GM18507 (cell line): ENCODE data around the gene URB1.
"Not testable (repeated sequence)": the region's sequence is repeated elsewhere in the genome, so short reads cannot be mapped to it uniquely, and the experiment has no call there.

Experiments
- DNase-seq: peaks from one replicate; pipeline ENCODE4 v3.0.0; 2011; ENCODE audit warnings: low read depth; ENCODE audit not compliant: insufficient read length; ENCODE audit errors: extremely low spot score
- FAIRE-seq: peaks from 2 replicates; lab custom pipeline; 2011; peaks lifted over from hg19 to GRCh38; lab: Jason Lieb, UNC

The URB1 gene

DNA sequence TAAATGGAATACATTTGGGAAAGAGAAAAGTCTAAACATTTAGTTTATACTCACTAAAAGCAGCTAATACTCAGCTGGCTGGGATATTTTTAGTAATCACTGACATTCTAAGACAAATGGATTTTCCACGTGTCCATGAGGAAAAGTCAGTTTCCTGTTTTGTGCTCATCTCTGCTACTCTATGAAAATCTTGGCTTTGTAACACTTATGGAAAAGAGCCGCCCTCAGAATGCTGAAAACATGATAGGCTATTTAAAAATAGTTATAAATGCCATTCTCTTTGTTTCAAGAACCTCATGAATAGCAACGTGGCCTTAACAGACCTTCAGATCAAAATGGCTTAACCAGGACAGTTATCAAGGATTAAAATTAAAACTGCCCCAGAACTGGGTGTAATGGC is 64.2 kb downstream of the URB1 start:
- DNase-seq: no peak
- no peak for FAIRE-seq

DNA sequence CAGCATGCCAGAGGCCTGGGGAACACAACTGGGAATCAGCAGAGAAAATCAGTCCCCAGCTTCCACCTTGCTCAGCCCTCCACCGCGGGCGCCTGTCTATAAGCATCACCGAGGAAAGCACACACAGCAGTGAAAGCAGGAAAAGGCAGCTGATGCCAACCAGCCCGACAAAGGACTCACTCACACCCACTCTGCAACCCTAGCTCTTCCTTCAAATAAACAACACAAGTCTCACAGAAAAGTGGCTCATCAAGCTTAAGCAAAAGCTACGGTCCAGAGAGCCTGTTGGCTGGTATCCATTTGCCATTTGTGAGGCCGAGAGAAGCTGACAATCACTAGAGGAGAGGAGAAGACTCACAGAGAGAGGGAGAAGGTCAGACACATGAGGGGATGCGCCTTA is 67.1 kb downstream of the URB1 start:
- FAIRE-seq (no peak), DNase-seq (no peak)

DNA sequence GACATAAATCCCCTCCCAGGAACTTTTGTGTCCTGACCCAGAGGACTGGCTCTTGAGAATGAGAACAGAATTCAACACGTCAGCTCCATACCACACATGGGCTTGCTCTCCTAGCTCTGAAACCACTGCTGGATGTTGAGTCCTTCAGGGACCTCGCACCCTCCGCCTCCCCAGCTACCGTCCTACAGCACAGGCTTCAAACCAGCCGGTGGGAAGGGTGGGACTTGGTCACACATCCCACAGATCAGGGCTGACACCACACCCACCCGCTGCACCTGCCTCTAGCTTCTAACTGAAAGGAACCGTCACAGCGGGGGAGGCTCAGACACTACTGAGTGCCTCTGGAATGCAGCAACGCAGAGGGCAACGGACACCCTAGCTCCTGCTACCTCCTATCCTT is 70.1 kb downstream of the URB1 start:
- no peak for FAIRE-seq

DNA sequence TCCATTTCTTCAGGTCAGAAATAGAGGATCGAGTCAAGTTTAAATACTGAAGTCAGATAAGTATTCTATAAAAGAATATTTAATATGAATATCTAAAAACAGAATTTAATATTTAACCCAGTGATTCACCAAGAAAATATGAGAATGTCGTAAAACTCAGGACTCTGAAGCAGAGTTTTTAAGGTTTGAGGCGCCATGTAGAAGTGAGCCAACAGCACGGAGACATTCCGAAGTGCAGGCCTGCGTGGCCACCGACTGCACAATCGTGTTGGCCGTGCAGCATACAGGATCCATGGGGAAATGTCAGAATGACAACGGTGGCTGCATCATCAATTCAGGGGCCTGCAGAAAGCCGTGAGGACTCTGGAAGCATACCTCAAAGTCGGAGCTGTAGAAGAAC is 70.7 kb downstream of the URB1 start:
- FAIRE-seq (no peak), DNase-seq (no peak)

More for the DNA sequence above, 70.1 kb downstream of the URB1 start:
- DNase-seq: no peak

DNA sequence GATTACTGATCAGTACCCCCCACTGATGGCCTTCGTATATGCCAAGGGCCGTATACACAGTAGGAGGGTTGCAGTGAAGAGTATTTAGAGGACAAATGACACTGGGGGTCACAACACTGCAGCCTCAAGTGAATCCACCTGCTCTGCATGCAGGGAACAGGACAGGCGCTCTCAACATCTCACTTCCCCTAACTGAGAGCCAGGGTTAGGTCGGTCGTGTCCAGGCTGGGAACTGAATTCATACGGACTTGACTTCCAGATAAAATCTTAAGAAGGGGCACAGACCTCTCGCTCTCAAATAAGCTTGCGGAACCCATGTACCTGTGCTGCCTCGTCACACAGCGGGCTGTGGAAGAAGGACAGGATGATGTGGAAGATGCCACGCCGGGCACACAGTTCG is 71.3 kb downstream of the URB1 start:
- FAIRE-seq: no peak

DNA sequence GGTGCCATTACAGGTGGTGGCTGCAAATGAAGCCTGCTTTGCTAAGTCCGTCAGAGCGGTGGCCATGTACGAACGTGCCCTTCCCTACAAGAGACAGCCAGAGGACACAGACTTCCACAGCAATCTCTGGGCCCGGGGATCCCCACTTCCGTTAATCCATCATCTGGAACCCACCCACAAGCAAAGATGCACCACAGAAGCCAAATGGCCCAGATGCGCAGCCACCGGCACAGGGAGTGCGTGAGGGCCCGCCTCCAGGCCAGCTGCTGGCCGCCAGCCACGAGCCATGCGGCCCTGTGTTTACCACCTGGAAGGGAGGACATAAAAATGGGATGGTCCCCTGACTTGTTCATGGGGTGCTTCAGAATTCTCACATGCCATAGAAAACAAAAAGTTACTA is 72.1 kb downstream of the URB1 start:
- DNase-seq: no peak
- no peak for FAIRE-seq

More for the DNA sequence above, 71.3 kb downstream of the URB1 start:
- no peak for DNase-seq

DNA sequence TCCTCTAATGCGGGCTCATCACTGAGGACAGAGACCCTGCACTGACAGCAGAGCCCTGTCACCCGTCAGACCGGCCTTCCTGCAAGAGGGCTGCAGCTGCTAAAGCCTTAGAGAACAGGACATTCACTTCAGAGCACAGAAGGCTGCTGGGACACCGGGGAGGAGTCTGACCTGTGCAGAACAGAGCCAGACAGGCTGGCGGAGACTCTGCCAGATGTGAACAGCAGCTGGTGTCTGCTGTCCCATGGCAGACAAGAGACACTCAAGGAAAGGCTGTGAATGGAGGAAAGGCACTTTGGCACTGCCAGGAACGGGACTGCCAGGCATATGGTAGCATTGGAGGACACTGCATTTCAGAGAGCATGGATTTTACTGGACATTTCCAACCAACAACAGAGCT is 72.8 kb downstream of the URB1 start:
- DNase-seq (no peak), FAIRE-seq (no peak)

DNA sequence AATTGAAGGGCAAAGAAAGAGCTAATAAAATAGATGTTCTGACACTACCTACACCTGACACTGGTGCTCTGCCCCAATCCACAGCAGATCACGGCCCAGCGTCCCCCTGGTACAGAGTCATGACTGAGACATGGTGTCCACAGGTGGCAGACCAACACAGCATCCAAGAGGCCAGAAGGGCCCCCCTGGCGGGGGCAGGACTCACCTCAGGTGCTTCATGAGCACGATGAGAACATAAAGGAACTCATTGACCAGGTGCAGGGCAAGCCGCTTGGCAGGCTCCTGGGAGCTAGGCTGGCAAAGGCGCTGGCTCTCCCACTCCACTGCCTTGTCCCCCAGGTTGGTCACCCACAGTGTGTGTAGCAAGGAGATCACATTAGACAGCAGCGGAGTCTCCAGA is 73.8 kb downstream of the URB1 start:
- no peak for DNase-seq
- FAIRE-seq: no peak

DNA sequence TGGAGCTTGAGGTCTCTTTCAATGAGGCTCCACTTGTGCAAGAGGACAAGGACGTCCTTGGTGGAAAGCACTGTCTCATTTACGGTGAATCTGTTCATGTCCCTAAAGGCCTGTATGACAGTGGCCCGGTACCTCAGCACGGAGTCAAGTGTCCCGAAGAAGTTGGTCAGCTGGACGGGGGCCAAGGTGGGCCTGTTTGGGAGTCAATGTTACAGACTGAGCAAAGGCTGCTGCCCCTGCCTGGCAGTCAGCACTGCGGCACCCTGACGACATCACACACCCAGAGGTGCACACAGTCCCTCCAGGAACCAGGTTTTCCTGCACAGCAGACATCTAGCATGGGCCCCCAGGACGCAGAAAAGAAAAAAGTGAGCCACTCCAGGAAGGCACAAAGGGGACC is 75.1 kb downstream of the URB1 start:
- DNase-seq (no peak), FAIRE-seq (no peak)

DNA sequence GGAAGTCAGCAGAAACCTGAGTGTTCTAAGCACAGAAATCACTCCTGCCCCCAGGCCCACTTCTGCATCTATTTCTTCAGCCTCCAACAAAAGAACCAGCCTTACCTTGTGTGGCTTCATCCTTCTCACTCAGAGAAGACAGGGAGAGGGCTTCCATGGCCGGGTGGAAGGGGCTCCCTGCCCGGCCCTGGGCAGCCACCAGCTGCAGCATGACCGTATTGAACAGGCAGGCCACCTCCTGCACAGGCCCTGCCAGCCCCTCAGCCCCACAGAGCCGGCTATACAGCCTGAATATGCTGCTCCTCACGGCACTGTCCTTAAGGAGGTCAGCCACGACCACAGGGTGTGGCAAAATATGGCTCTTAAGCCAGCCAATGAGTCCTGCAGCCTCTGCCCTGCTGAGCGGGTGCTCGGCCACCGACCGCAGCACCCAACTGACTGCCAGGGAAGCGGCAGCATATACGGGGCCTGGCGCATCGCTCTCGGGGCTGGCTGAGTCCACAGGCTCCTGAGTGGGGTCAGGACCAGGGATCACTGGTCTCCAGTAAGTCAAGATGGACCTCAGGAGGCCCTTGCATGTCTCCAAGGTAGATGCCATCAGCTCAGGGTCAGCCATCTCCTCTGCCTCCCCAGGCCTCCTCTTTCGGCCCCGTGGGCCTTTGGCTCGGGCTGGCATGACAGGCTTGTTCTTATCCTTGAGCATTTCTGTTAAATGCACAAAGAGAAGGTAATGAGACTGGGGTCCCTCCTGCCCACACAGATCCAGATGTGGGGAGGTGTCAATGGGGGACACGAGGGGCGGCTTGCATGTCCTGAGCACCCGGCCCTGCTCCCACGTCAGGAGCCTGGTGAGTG is 76.2 kb downstream of the URB1 start:
- FAIRE-seq (no peak), DNase-seq (no peak)

DNA sequence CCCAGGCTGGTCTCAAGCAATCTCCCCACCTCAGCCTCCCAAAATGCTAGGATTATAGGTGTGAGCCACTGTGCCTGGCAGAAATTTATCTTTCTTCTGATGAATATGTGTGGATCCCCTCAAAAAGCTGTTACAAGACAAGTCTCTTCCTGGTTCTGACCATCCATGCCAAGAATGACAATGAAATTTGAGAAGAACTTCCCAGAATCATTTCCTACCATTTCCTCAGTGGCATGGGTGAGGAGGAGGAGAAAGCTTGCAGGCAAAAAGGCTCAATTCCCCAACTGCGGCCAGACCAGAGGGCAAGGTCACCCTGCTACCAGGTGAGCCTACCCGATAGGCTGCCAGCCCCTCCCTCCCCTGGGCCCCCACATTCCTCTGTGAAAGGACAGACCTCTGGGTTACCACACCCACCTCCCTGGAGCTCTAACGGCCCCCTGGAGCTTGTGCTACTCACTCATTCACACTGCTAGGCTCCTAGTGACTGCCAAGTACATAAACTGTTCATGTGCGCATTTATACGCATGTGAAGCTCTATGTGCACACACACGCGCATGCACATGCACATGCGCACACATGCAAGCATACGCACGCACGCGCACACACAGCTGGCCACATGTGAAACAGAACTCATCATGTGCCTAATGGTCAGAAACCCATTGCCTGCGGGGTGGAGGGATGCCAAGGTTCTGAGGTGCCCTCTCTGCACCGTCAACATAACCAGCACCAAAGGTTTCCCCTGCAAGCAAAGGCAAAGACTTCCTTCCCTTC is 77.1 kb downstream of the URB1 start:
- DNase-seq (no peak), FAIRE-seq (no peak)

DNA sequence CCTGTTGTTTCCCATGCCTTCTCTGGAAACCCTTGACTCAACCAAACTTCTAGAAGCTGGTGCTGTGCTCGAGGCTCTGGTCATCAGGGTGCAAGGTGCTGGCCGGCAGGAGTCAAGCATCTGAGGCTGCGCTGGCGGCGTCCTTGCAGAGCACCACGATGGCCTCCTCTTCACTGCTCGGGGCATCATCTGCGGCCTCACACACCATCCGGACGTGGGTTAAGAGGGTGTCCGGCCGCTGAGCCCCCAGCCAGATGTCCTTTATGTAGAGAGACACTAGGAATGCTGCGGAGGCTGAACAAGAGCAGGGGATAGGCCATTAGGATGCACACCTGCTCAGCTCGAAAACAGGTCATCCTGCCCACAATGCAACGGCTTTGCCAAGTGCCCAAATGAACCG is 78.0 kb downstream of the URB1 start:
- FAIRE-seq: no peak
- DNase-seq: no peak

DNA sequence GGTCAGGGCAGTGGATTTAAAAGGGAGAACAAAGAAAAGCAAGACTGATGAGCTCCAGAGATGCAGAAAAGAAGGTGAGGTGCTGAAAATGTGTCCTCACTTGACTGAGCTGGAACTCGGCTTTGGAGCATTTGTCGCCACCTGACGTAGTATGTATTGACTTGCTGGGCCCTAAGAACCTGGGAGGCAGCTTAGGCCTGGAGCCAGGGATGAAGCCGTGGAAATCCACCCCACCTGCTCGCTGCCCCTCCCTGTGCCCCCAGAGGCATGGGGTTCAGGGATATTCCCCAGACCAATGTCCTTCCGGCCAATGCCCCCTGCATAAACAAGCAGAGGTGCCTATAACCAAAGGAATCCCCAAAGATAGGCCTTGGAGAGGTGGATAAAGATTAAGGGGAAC is 79.8 kb downstream of the URB1 start:
- FAIRE-seq (no peak), DNase-seq (no peak)

DNA sequence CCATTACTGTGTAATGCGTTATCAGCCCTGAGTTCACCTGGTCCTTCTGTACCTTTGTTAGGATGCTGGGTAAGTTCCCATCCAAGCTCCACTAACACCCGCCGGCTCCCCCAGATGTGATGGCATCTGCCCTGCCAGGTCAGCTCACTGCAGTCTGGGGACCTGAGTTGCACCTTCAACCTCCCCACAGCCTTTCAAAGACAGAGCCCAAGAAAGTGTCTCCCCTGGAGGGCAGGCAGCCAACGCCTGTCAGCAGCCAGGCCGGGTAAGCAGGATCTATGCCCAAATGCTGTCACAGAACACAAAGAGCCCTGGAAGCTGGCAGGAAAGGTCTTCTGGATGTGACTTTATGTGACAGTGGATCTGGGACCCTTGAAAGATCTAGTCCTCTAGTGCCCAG is 80.5 kb downstream of the URB1 start:
- DNase-seq (no peak), FAIRE-seq (no peak)

DNA sequence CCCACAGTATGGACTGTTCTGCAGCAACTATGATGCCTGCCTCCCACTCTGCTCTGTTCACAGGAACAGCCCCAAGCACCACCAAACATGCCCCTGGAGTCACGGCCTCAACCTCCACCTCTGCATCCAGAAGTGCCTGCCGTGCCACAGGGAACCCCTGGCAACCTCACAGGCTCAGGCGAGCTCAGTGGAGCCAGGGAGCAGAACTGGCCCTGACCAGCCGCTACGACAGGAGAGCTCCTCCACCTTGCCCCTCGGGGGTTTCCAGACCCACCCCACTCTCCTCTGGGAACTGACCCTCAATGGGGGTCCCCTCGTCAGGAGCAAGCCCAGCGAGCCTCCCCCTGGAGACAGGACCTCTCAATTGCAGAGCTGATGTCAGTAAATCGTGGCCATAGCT is 81.2 kb downstream of the URB1 start:
- FAIRE-seq: no peak

DNA sequence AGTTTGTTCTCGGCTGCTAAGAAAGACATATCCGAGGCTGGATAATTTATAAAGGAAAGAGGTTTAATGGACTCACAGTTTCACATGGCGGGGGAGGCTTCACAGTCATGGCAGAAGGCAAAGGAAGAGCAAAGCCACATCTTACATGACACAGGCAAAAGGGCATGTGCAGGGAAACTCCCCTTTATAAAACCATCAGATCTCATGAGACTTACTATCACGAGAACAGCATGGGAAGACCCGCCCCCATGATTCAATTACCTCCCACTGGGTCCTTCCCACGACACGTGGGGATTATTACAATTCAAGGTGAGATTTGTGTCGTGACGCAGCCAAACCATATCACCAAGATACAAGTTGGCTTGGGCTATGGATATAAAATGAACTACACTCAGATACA is 81.8 kb downstream of the URB1 start:
- DNase-seq, FAIRE-seq: not testable (repeated sequence)

More for the DNA sequence above, 81.2 kb downstream of the URB1 start:
- DNase-seq: no peak

DNA sequence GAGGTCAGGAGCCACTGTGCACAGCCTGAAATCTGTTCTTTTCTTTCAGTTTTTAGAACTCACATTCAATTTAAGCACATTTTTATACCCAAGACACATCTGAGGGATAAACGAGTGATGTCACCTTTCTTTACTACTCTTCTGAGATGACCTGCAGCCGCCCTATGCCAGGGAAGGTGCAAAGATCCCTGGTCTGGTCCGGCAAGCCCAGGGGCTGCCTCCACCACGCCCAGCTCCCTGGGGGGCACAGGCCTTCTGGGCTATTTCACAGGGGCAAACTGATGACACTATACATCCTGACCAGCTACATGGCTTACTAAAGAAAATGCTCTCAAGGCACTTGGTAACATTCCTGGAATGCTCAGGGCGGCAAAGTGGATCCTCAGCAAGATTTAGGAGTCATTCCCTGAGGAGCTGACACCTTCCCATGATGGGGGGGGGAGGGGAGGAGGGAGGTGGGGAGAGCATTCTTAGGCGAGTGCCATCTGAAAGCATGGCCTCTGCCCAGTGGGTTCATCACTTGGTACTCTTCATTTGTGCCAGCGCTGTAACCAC is 82.8 kb downstream of the URB1 start:
- FAIRE-seq: no peak
- DNase-seq: no peak

DNA sequence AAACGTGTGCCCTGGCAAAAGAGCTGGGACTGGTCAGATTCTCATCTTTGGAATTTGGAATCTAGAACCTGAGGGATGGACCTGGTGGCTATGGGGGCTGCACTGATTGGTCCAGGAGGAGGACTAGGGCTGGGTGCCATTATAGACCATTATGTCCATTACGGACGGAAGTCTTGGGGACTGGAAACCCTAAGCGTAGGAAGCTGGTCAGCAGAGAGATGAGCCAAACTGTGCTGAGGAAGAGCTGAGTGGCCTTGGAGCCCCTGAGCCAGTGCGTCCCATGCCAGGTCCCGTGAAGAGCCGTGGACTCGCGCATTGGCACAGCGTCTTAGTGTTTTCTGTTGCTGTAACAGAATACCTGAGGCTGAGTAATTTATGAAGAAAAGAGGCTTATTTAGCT is 84.1 kb downstream of the URB1 start:
- DNase-seq: no peak
- no peak for FAIRE-seq

DNA sequence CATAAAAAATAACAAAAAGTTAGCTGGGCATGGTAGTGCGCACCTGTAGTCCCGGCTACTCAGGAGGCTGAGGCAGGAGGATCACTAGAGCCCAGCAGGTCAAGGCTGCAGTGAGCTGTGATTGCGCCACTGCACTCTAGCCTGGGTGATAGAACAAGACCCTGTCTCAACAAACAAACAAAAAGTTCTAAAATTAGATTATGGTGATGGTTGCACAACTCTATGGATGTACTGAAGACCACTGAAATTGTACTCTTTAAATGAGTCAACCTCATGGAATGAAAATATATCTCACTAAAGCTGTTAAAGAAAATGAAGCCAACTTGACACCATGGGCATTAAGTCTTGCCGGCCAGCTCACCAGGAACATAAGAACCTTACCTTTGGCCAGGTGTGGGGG is 85.1 kb downstream of the URB1 start:
- FAIRE-seq: no peak

DNA sequence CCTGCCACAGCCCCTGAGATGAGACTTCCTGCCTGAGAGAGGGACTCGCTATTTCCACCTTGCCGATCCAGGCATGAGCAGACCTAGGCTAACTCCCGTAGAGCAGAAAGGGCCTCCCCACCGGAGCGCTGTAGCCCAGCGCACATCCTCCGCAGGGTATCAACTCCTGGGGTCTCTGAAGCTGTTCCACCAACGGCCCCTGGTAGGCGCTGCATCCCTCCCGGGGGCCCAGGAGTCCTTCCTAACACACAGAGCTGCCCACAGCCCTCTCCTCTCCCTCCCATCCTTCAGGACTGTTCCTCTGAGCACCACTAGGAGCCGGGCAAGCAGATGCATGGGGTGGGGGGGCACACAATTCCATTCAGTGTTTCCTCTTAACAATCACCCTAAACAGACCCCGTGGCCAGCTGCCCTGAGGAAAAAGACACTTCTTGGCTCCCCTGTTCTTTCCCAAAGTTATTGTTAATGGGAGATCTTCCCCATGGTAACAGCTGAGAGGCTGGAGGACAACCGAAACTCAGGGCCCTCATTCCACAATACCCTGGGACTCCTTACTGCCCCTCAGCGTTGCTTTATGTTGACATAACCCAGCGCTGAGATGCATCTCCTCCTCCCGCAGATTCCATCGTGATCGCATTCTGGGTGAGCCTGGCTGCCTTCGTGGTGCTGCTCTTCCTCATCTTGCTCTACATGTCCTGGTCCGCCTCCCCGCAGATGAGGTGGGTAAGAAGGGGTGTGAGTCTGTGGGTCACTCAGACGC is 86.6 kb downstream of the URB1 start:
- DNase-seq (no peak), FAIRE-seq (no peak)

More for the DNA sequence above, 85.1 kb downstream of the URB1 start:
- no peak for DNase-seq
